Neuron (in vitro differentiated cells): ENCODE data around the gene HOMER2.
"Not testable (repeated sequence)": the region's sequence is repeated elsewhere in the genome, so short reads cannot be mapped to it uniquely, and the experiment has no call there.

Experiments
- H2AFZ ChIP-seq: one replicate; pipeline ENCODE4 v1.6.1; 2013; ENCODE audit warnings: low read depth, mild to moderate bottlenecking, inconsistent platforms, low read length, moderate library complexity
- H3K27me3 ChIP-seq: one replicate; pipeline ENCODE4 v1.6.1; 2013; ENCODE audit warnings: low read length; ENCODE audit not compliant: insufficient read depth
- H3K36me3 ChIP-seq: one replicate; pipeline ENCODE4 v1.6.1; 2013; ENCODE audit warnings: low read length; ENCODE audit not compliant: insufficient read depth
- H3K4me1 ChIP-seq: one replicate; pipeline ENCODE4 v1.6.1; 2013; ENCODE audit warnings: low read length; ENCODE audit not compliant: insufficient read depth
- H3K4me3 ChIP-seq: 2 replicates; pipeline ENCODE4 v1.5.1; 2013; ENCODE audit warnings: mild to moderate bottlenecking, low read length, moderate library complexity
- H3K9me3 ChIP-seq: one replicate; pipeline ENCODE4 v1.6.1; 2013; ENCODE audit warnings: low read length

Gene HOMER2

GRCh38 chr15:82958638-82959037, 6.1 kb upstream of the HOMER2 start:
- Histone ChIP-seq H3K36me3 (no peaks in the 10 kb centered on the region), H3K9me3 (no peaks in the 10 kb centered on the region), H3K27me3 (no peaks in the 10 kb centered on the region), H2AFZ (no peak overlapping the region), H3K4me1 (no peaks in the 10 kb centered on the region), H3K4me3 (no peak overlapping the region)

- no peaks in the 10 kb centered on the region for H3K27me3 ChIP-seq
- peak overlapping the region; percentile 53 for H3K4me3 ChIP-seq
- peaks cover 3% of the 10 kb centered on the region for H3K4me1 ChIP-seq
These were observed 905 bp downstream of the HOMER2 start for GRCh38 chr15:82951472-82952157.

GRCh38 chr15:82950746-82951370, 1.7 kb downstream of the HOMER2 start:
- H3K36me3 ChIP-seq, result no peaks in the 10 kb centered on the region
- no peaks in the 10 kb centered on the region for H3K9me3 ChIP-seq
- peaks cover 3% of the 10 kb centered on the region for H3K4me1 ChIP-seq
- H3K27me3 ChIP-seq, result no peaks in the 10 kb centered on the region
- no peak overlapping the region for H2AFZ ChIP-seq
- H3K4me3 ChIP-seq, result no peak overlapping the region

More at GRCh38 chr15:82951472-82952157, 905 bp downstream of the HOMER2 start:
- H3K36me3 ChIP-seq, result no peaks in the 10 kb centered on the region
- no peaks in the 10 kb centered on the region for H3K9me3 ChIP-seq
- peak overlapping the region; percentile 85 for H2AFZ ChIP-seq

- Histone ChIP-seq H3K27me3 (no peaks in the 10 kb centered on the region), H3K4me3 (no peak overlapping the region), H3K4me1 (peaks cover 3% of the 10 kb centered on the region), H2AFZ (no peak overlapping the region), H3K36me3 (no peaks in the 10 kb centered on the region), H3K9me3 (no peaks in the 10 kb centered on the region)
These were observed 2.2 kb downstream of the HOMER2 start for GRCh38 chr15:82950295-82950694.

- no peaks in the 10 kb centered on the region for H3K36me3 ChIP-seq
- no peak overlapping the region for H3K4me3 ChIP-seq
- no peaks in the 10 kb centered on the region for H3K27me3 ChIP-seq
- no peaks in the 10 kb centered on the region for H3K9me3 ChIP-seq
- H2AFZ ChIP-seq, result no peak overlapping the region
- H3K4me1 ChIP-seq, result no peaks in the 10 kb centered on the region
These were observed 6.3 kb downstream of the HOMER2 start for GRCh38 chr15:82946155-82946701.

- Histone ChIP-seq H3K9me3 (no peaks in the 10 kb centered on the region), H3K4me1 (no peaks in the 10 kb centered on the region), H3K4me3 (no peak overlapping the region), H3K27me3 (no peaks in the 10 kb centered on the region), H3K36me3 (no peaks in the 10 kb centered on the region), H2AFZ (no peak overlapping the region)
These were observed 7.2 kb downstream of the HOMER2 start for GRCh38 chr15:82945326-82945725.

- H3K9me3 ChIP-seq, result no peaks in the 10 kb centered on the region
- H3K4me1 ChIP-seq, result no peaks in the 10 kb centered on the region
- H3K36me3 ChIP-seq, result no peaks in the 10 kb centered on the region
- H2AFZ ChIP-seq, result no peak overlapping the region
- no peak overlapping the region for H3K4me3 ChIP-seq
- H3K27me3 ChIP-seq, result no peaks in the 10 kb centered on the region
These were observed 7.7 kb downstream of the HOMER2 start for GRCh38 chr15:82944821-82945220.

- Histone ChIP-seq H3K4me3 (no peak overlapping the region), H3K36me3 (no peaks in the 10 kb centered on the region), H3K4me1 (no peaks in the 10 kb centered on the region), H2AFZ (no peak overlapping the region), H3K9me3 (no peaks in the 10 kb centered on the region), H3K27me3 (no peaks in the 10 kb centered on the region)
These were observed 8.5 kb downstream of the HOMER2 start for GRCh38 chr15:82944056-82944455.

- H3K9me3 ChIP-seq, result no peaks in the 10 kb centered on the region
- no peaks in the 10 kb centered on the region for H3K4me1 ChIP-seq
- H3K27me3 ChIP-seq, result no peaks in the 10 kb centered on the region
- no peak overlapping the region for H2AFZ ChIP-seq
- H3K36me3 ChIP-seq, result no peaks in the 10 kb centered on the region
- no peak overlapping the region for H3K4me3 ChIP-seq
These were observed 9.3 kb downstream of the HOMER2 start for GRCh38 chr15:82943176-82943575.

- Histone ChIP-seq H3K27me3 (no peaks in the 10 kb centered on the region), H3K9me3 (no peaks in the 10 kb centered on the region), H3K4me3 (no peak overlapping the region), H2AFZ (no peak overlapping the region), H3K36me3 (no peaks in the 10 kb centered on the region), H3K4me1 (peaks cover under 1% of the 10 kb centered on the region)
These were observed 9.8 kb downstream of the HOMER2 start for GRCh38 chr15:82942691-82943090.

GRCh38 chr15:82939678-82940077, 12.8 kb downstream of the HOMER2 start:
- not testable (repeated sequence) for H3K9me3 ChIP-seq, H3K4me3 ChIP-seq, H3K27me3 ChIP-seq, H3K36me3 ChIP-seq, H3K4me1 ChIP-seq, H2AFZ ChIP-seq

- Histone ChIP-seq H3K27me3 (no peaks in the 10 kb centered on the region), H3K9me3 (no peaks in the 10 kb centered on the region), H3K4me1 (peaks cover 8% of the 10 kb centered on the region), H3K36me3 (no peaks in the 10 kb centered on the region), H3K4me3 (no peak overlapping the region), H2AFZ (no peak overlapping the region)
These were observed 14.8 kb downstream of the HOMER2 start for GRCh38 chr15:82937712-82938058.

GRCh38 chr15:82936966-82937711, 15.4 kb downstream of the HOMER2 start:
- Histone ChIP-seq H2AFZ (no peak overlapping the region), H3K4me3 (no peak overlapping the region), H3K9me3 (no peaks in the 10 kb centered on the region)

More at GRCh38 chr15:82936966-82937711, 15.4 kb downstream of the HOMER2 start:
- no peaks in the 10 kb centered on the region for H3K36me3 ChIP-seq
- H3K27me3 ChIP-seq, result no peaks in the 10 kb centered on the region
- H3K4me1 ChIP-seq, result peaks cover 8% of the 10 kb centered on the region
